NCI-H748 (cell line): ENCODE data around the gene MACC1.
"Not testable (repeated sequence)": the region's sequence is repeated elsewhere in the genome, so short reads cannot be mapped to it uniquely, and the experiment has no call there.

ENCODE experiments used
- DNase-seq: peaks from one replicate; lab custom pipeline; 2025; ENCODE audit not compliant: unreplicated experiment; lab: John Stamatoyannopoulos, UW

The MACC1 gene

GRCh38 chr7:20133803-20134202, 83.4 kb downstream of the MACC1 start:
- no peak for DNase-seq

GRCh38 chr7:20132585-20132984, 84.6 kb downstream of the MACC1 start:
- DNase-seq: no peak

GRCh38 chr7:20131776-20132175, 85.4 kb downstream of the MACC1 start:
- DNase-seq: no peak

- no peak for DNase-seq
Observed at GRCh38 chr7:20129920-20130319, 87.3 kb downstream of the MACC1 start.

- no peak for DNase-seq
Observed at GRCh38 chr7:20128001-20128400, 89.2 kb downstream of the MACC1 start.

GRCh38 chr7:20126060-20126459, 91.1 kb downstream of the MACC1 start:
- not testable (repeated sequence) for DNase-seq

- DNase-seq: not testable (repeated sequence)
Observed at GRCh38 chr7:20124087-20124486, 93.1 kb downstream of the MACC1 start.

GRCh38 chr7:20122653-20123316, 94.4 kb downstream of the MACC1 start:
- DNase-seq: not testable (repeated sequence)

- DNase-seq: no peak
Observed at GRCh38 chr7:20122073-20122472, 95.1 kb downstream of the MACC1 start.

GRCh38 chr7:20121404-20121803, 95.8 kb downstream of the MACC1 start:
- DNase-seq: no peak

- not testable (repeated sequence) for DNase-seq
Observed at GRCh38 chr7:20120611-20121168, 96.5 kb downstream of the MACC1 start.

GRCh38 chr7:20116869-20117268, 100.3 kb downstream of the MACC1 start:
- no peak for DNase-seq

GRCh38 chr7:20114468-20114867, 102.7 kb downstream of the MACC1 start:
- DNase-seq: no peak

- no peak for DNase-seq
Observed at GRCh38 chr7:20113427-20114027, 103.7 kb downstream of the MACC1 start.

GRCh38 chr7:20112696-20113095, 104.5 kb downstream of the MACC1 start:
- DNase-seq: peak; percentile 7

GRCh38 chr7:20111821-20112542, 105.2 kb downstream of the MACC1 start:
- DNase-seq: no peak

GRCh38 chr7:20107582-20107981, 109.6 kb downstream of the MACC1 start:
- no peak for DNase-seq

GRCh38 chr7:20104696-20105095, 112.5 kb downstream of the MACC1 start:
- no peak for DNase-seq

GRCh38 chr7:20102982-20103381, 114.2 kb downstream of the MACC1 start:
- no peak for DNase-seq

GRCh38 chr7:20095862-20096261, 121.3 kb downstream of the MACC1 start:
- DNase-seq: no peak

GRCh38 chr7:20095436-20095835, 121.7 kb downstream of the MACC1 start:
- DNase-seq: no peak

GRCh38 chr7:20089431-20089830, 127.8 kb downstream of the MACC1 start:
- no peak for DNase-seq
